ENCODE measurements around the gene GLMP.
"Not testable (repeated sequence)": the region's sequence is repeated elsewhere in the genome, so short reads cannot be mapped to it uniquely, and the experiment has no call there.

Gene GLMP, protein sequence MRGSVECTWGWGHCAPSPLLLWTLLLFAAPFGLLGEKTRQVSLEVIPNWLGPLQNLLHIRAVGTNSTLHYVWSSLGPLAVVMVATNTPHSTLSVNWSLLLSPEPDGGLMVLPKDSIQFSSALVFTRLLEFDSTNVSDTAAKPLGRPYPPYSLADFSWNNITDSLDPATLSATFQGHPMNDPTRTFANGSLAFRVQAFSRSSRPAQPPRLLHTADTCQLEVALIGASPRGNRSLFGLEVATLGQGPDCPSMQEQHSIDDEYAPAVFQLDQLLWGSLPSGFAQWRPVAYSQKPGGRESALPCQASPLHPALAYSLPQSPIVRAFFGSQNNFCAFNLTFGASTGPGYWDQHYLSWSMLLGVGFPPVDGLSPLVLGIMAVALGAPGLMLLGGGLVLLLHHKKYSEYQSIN

GRCh38 chr1:156295391-156295947 lies at the start of gene GLMP:
Gene GLMP, minus strand, starts transcription at chr1:156295679. Its CDS starts 34 bp downstream, at chr1:156295645.
- DNase-seq: peak; percentile 96

DNA sequence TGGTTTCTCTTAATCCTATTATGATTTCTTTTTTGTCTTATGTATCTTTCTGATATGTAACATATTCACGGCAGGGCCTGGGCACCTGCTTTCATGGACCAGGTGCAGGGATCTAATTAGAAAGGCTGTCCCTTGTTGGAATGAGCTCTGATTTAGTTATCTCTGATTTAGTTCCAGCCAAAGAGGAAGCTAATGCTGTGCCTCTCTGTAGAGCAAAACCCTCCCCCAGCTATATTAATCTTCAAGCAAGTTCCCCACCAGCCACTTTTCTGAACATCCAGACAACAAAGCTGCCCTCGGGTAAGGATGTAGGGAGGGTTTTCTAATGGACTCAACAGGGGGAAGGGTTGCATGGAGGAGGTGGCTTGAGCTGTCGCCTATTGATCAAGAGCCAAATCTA lies 48.9 kb upstream of the GLMP start:
- DNase-seq: no peak

GRCh38 chr1:156342166-156342955 lies 46.9 kb upstream of the GLMP start:
- no peak for DNase-seq

DNA sequence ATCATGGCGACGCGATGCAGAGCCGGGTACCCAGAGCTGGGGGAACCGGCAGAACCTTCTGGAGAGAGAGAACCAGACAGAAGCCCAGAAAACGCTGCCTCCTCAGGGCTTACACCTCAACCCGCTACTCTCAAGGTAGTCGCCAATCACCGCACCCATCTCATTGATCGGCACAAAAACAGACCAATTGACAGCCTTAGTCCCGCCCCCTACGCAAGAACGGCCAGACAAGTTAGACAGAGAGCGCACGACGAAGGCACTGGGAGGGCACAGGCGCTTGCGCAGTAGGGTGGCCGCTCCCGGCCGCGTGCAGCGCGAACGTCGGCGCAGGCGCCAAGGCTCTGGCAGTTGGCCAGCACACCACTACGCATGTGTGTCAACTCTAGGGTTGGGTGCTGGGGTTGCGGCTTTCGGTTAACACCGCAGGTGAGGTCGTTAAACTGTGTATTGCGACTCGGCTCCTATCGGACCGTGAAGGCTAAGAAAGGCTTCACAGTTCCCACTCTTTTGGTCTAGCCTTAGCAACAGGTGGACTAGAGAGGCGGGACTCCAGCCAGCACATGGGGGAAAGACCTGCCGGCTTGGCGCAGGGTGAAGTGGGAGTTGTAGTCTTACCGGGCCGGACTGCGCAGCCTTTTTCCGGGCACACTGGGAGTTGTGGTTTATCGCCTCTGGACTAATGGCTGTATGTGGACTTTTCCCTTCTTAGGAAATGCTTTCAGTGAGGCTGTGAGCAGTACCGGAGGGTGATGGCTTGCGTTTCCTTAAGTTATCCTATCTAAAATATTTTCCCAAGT lies 42.9 kb upstream of the GLMP start, which contains the start of the genes CCT3 and TSACC:
TSS of gene CCT3 (minus strand) at position 113 of the 797 bp plus-strand sequence. CDS start at position 5, 108 bp downstream.
TSS of gene TSACC (plus strand) at position 347 of the 797 bp plus-strand sequence. CDS start 1,232 bp downstream, outside the sequence.
- DNase-seq: peak; percentile 100

DNA sequence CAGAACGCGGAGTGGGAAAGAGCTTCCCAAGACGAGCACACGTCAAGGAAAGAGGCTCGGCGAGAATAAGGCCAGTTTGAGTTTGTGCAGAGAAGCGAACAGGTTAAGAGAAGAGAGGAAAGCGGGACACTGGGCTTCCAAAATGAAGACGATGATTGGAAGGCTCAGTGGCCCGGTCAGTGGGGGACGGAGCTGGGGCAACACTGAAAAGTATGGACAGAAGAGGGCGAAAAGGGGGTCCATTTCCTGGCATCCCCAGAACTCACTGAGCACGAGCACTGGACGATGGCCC lies 42.4 kb upstream of the GLMP start:
- peak; percentile 81 for DNase-seq

DNA sequence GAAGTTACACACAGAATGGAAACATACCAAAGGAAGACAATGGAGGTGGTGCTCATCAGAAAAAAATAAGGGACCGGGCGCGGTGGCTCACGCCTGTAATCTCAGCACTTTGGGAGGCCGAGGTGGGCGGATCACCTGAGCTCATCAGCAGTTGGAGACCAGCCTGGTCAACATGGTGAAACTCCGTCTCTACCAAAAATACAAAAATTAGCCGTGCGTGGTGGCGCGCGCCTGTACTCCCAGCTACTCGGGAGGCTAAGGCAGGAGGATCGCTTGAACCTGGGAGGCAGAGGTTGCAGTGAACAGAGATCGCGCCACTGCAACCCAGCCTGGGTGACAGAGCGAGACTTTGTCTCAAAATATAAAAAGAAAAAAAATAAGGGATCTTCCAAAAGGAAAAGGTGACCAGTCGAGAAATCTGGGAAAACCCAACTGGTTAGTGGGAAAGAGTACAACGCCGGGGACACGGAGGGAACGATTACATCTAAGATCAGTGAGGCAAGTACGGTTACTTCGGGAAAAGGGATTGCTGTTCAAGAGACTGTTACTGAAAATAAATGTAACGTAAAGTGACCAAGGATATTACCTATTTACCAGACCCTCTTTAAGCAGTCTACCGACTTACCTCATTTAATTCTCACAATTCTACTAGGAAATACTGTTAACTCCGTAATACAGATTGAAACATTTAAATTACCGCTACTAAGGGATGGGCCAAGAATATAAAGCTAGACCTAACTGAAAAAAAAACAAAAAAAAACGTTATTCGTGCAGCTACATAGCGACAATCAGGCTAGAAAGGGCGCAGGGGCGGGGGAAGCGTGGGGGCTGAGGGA lies 41.8 kb upstream of the GLMP start:
- DNase-seq: no peak

- DNase-seq: no peak
Observed at GRCh38 chr1:156336242-156336641, 40.8 kb upstream of the GLMP start.

GRCh38 chr1:156323179-156323578 lies 27.7 kb upstream of the GLMP start:
- DNase-seq: not testable (repeated sequence)

- no peak for DNase-seq
Observed at GRCh38 chr1:156320560-156320959, 25.1 kb upstream of the GLMP start.

DNA sequence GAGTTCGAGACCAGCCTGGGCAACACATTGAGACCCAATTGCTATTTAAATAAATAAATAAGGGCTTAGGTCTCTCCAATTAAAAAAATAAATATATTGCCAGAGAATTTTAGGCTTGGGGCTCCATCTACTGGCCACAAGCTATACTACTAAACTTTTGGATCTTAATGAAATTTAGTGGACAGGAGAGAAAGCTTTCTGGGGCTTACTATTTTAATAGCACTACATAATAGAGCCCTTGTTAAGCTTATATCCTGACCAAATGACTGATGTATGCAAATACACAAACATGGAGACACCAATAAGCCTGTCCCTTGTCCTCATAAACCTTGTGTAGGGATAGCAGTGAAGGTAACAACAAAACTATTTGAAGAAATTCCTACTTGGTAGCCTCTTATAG lies 24.2 kb upstream of the GLMP start:
- DNase-seq: peak; percentile 50

GRCh38 chr1:156316909-156317308 lies 21.4 kb upstream of the GLMP start:
- no peak for DNase-seq

DNA sequence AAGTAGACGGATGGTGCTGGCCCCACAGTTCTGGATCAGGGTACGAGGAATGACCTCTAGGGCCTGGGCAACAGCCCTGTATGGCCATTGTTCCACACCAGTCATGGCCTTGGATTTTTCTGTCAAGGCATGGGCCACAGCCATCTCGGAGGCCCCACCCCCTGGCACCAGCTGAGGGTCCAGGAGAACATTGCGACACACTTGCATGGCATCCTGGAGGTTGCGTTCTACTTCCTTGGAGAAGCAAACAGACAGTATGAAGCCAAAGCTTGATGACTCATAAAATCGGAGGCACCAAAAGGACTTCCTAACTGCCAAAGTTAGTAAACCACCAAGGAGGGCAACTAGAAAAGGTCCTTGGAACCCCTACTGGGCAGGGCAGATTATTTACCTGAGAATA lies 15.5 kb upstream of the GLMP start:
- no peak for DNase-seq

- no peak for DNase-seq
Observed at GRCh38 chr1:156308078-156308477, 12.6 kb upstream of the GLMP start.

DNA sequence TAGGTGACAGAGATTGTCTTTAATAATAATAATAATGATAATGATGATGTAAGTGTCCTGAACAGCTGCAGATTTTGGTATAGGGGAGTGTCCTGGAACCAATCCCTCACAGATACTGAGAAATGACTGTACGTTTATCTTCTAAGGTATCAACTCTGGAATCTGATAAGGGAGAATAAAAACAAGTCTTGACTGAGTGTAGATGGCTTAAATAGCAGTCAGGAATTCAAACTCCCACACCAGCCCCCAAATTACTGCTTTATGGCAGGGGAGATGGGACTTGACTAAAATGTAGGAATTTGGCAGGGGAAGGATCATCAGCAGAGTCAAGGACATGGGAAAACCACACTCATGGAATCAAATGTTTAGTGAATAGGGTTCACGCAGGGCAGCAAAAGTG lies 9.7 kb upstream of the GLMP start:
- no peak for DNase-seq

DNA sequence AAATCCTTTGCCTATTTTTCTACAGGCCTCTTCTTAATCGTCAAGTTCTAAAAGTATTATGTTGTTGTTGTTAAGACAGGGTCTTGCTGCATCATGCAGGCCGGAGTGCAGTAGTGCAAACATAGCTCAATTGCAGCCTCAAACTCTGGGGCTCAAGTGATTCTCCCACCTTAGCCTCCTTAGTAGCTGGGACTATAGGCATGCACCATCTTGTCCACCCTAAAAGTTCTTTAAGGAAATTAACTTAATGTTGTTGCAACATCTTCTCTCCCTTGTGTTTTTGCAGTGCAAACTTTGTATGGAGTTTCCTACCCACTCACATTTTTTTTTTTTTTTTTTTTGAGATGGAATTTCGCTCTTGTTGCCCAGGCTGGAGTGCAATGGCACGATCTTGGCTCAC lies 7.8 kb upstream of the GLMP start:
- no peak for DNase-seq

- no peak for DNase-seq
Observed at GRCh38 chr1:156298852-156299357, 3.4 kb upstream of the GLMP start, which contains the start of gene VHLL. Gene VHLL, minus strand, starts transcription at chr1:156299307. Its CDS starts 118 bp downstream, at chr1:156299189.

DNA sequence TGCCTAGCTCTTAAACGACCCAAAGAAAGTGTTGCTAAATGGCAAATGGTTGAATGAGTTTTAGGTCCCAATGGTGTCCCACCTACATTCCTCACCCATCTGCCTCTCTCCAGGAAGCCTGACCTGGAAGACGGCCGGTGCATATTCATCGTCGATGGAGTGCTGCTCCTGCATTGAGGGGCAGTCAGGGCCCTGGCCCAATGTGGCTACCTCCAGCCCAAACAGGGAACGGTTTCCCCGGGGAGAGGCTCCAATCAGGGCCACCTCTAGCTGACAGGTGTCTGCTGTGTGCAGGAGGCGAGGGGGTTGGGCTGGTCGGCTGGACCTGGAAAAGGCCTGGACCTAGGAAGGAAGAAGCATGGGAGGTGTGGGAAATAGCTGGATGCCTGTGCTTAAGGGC lies 1.6 kb downstream of the GLMP start:
- no peak for DNase-seq

DNA sequence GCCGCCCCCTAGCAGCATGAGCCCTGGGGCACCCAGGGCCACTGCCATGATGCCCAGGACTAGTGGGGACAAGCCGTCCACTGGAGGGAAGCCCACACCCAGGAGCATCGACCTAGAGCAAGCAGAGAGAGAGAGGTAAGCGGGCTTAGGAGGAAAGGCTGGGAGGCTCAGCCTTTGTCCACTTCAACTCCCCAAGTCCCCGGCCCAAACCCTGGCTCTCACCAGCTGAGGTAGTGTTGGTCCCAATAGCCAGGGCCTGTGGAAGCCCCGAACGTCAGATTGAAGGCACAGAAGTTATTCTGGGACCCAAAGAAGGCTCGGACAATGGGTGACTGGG lies 2.4 kb downstream of the GLMP start:
- DNase-seq: no peak

GRCh38 chr1:156291226-156292061 lies 4.0 kb downstream of the GLMP start:
- no peak for DNase-seq

GRCh38 chr1:156289857-156290256 lies 5.6 kb downstream of the GLMP start:
- DNase-seq: no peak

DNA sequence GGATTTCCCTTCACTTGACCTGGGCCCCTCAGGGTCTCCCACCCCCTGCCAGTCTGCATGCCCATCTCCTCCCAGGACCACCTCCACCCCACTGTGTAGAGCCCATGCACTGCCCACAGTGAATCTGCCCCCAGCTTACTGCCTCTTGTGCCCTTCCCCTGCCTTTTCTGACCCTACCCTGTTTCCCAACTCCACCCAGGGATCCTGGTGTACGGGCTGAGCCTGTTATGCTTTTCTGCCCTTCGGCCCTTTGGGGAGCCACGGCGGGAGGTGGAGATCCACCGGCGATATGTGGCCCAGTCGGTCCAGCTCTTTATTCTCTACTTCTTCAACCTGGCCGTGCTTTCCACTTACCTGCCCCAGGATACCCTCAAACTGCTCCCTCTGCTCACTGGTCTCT lies 9.4 kb downstream of the GLMP start:
- DNase-seq: no peak

Measured in NCI-H345 (cell line).